NCI-H82 treated with DMSO at 0.1 percent for 48 hours (cell line): ENCODE results near the gene C11orf16.
"Not testable (repeated sequence)": the region's sequence is repeated elsewhere in the genome, so short reads cannot be mapped to it uniquely, and the experiment has no call there.

Experiments
- DNase-seq: peaks from one replicate; lab custom pipeline; 2025; ENCODE audit not compliant: unreplicated experiment; lab: John Stamatoyannopoulos, UW

The C11orf16 gene

GRCh38 chr11:8937659-8938058 lies 4.9 kb upstream of the C11orf16 start:
- DNase-seq, result no peak

GRCh38 chr11:8937159-8937558 lies 4.4 kb upstream of the C11orf16 start:
- no peak for DNase-seq

- not testable (repeated sequence) for DNase-seq
These were observed 3.0 kb upstream of the C11orf16 start for GRCh38 chr11:8935789-8936188.

- peak; percentile 32 for DNase-seq
These were observed 2.2 kb upstream of the C11orf16 start for GRCh38 chr11:8934742-8935488.

GRCh38 chr11:8933931-8934330 lies 1.2 kb upstream of the C11orf16 start:
- no peak for DNase-seq

GRCh38 chr11:8930456-8931175 lies 2.1 kb downstream of the C11orf16 start:
- no peak for DNase-seq

GRCh38 chr11:8928981-8929615 lies 3.6 kb downstream of the C11orf16 start:
- DNase-seq, result no peak

- DNase-seq, result no peak
These were observed 4.5 kb downstream of the C11orf16 start for GRCh38 chr11:8928205-8928604.

- DNase-seq, result no peak
These were observed 5.5 kb downstream of the C11orf16 start for GRCh38 chr11:8927233-8927632.

- no peak for DNase-seq
These were observed 6.5 kb downstream of the C11orf16 start for GRCh38 chr11:8926236-8926635.

GRCh38 chr11:8925711-8926110 lies 7.0 kb downstream of the C11orf16 start:
- no peak for DNase-seq

GRCh38 chr11:8922691-8923090 lies 10.1 kb downstream of the C11orf16 start:
- DNase-seq, result no peak

GRCh38 chr11:8917157-8917825 lies 15.5 kb downstream of the C11orf16 start:
- no peak for DNase-seq

GRCh38 chr11:8914661-8915018 lies 18.1 kb downstream of the C11orf16 start:
- no peak for DNase-seq

GRCh38 chr11:8913961-8914660 lies 18.6 kb downstream of the C11orf16 start:
- DNase-seq, result no peak

- peak; percentile 91 for DNase-seq
These were observed 21.5 kb downstream of the C11orf16 start, which contains the start of gene AKIP1 for GRCh38 chr11:8911029-8911823. Gene AKIP1, plus strand, starts transcription at chr11:8911189. Its CDS starts 261 bp downstream, at chr11:8911450.

- DNase-seq, result no peak
These were observed 22.1 kb downstream of the C11orf16 start for GRCh38 chr11:8910649-8911026.

- no peak for DNase-seq
These were observed 24.6 kb downstream of the C11orf16 start for GRCh38 chr11:8908099-8908498.

GRCh38 chr11:8907116-8907515 lies 25.6 kb downstream of the C11orf16 start:
- DNase-seq, result no peak

- no peak for DNase-seq
These were observed 27.1 kb downstream of the C11orf16 start for GRCh38 chr11:8905528-8906165.
